Right lobe of liver (tissue), 4 donors: ENCODE data around the gene GMDS.

ENCODE experiments used
- POLR2A ChIP-seq: fragments of 450-650 bp; IDR thresholded peaks from one replicate; pipeline ENCODE4 v1.6.1; 2017; ENCODE audit warnings: antibody characterized with exemption, mild to moderate bottlenecking
- TF ChIP-seq, protein P1 (sequence below), 4 donors: fragments of 200-600 bp in 3 of 4; fragments of 450-650 bp in 1 of 4; IDR thresholded peaks; one replicate each; pipeline versions ENCODE4 v1.5.1 to v1.8.0; 2016 to 2022; ENCODE audit warnings: antibody characterized with exemption in 4 of 4, mild to moderate bottlenecking in 2 of 4
- donor health status: DM: no; HTN: no; CAD: no.
- donor health status: DM: no; HTN: no; CAD: no.
- donor health status: DM: no; HTN: yes; CAD: no.

DNA sequence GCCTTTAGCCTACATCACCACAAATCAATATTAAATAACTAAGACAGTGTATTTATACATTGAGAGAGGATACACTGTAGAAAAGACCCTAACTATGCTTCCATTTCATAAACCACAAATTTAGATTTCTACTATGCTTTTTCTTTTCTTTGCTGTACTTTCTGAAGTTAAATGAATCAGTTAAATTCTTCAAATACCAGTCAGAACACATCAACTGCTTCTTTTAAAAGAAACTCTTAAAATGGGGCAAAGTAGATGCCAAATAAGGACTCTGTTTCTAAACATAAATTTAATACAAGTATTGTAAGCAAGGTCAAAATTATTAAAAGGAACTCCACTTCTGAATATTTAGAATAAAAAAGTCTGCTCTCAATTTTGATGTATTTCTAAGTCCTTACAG is 76.9 kb downstream of the GMDS start:
- TF ChIP-seq, protein P1, sequence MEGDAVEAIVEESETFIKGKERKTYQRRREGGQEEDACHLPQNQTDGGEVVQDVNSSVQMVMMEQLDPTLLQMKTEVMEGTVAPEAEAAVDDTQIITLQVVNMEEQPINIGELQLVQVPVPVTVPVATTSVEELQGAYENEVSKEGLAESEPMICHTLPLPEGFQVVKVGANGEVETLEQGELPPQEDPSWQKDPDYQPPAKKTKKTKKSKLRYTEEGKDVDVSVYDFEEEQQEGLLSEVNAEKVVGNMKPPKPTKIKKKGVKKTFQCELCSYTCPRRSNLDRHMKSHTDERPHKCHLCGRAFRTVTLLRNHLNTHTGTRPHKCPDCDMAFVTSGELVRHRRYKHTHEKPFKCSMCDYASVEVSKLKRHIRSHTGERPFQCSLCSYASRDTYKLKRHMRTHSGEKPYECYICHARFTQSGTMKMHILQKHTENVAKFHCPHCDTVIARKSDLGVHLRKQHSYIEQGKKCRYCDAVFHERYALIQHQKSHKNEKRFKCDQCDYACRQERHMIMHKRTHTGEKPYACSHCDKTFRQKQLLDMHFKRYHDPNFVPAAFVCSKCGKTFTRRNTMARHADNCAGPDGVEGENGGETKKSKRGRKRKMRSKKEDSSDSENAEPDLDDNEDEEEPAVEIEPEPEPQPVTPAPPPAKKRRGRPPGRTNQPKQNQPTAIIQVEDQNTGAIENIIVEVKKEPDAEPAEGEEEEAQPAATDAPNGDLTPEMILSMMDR (IDR thresholded peaks at IDR 0.05): no peak
- no peak for TF ChIP-seq POLR2A
